ENCODE results near the gene IER2. TPM values are rescaled to one million over a fixed set of nuclear protein-coding genes. Genes with fewer than 3 reads are reported as not detected.
"Not testable (repeated sequence)": the region's sequence is repeated elsewhere in the genome, so short reads cannot be mapped to it uniquely, and the experiment has no call there.

IER2 gene
- total RNA-seq, 2 experiments from 2014 or later = 203 to 210 TPM

GRCh38 chr19:13187419-13187818 lies 37.2 kb downstream of the IER2 start:
- peak overlapping the region; percentile 74 for H3K27ac Mint-ChIP-seq
- no peaks in the 10 kb centered on the region for H3K27me3 Mint-ChIP-seq (ENCODE audit: low read depth)
- ChIA-PET POLR2A (interaction anchor here (1.7 kb wide), 1 partner anchor 35 kb away, joined by 5 read pairs; no protein-coding TSS in a partner anchor), CTCF (interaction anchor here (2.1 kb wide), 1 partner anchor 8 kb away, joined by 6 read pairs; no protein-coding TSS in a partner anchor)
- no peaks in the 10 kb centered on the region for H3K9me3 Mint-ChIP-seq (ENCODE audit: insufficient read depth)
- ATAC-seq (no peak), DNase-seq (no peak)
- no peaks in the 10 kb centered on the region for H3K36me3 Mint-ChIP-seq (ENCODE audit: low read depth)
- no peak overlapping the region for H3K4me3 Mint-ChIP-seq
- peaks cover 32% of the 10 kb centered on the region for H3K4me1 Mint-ChIP-seq (ENCODE audit: low read depth)

- Mint-ChIP-seq H3K9me3 (ENCODE audit: insufficient read depth) (no peaks in the 10 kb centered on the region), H3K27me3 (ENCODE audit: low read depth) (no peaks in the 10 kb centered on the region), H3K4me1 (ENCODE audit: low read depth) (peaks cover 43% of the 10 kb centered on the region), H3K27ac (no peak overlapping the region), H3K36me3 (ENCODE audit: low read depth) (no peaks in the 10 kb centered on the region), H3K4me3 (no peak overlapping the region)
- CTCF ChIA-PET = interaction anchor here (0.9 to 1.6 kb wide), 4 partner anchors 14 to 212 kb away, joined by 3 to 4 read pairs (median 3); no protein-coding TSS in a partner anchor
- no peak for ATAC-seq
- DNase-seq = no peak
- POLR2A ChIA-PET = interaction anchor here (0.7 to 1.2 kb wide), 2 partner anchors 34 to 37 kb away, joined by 3 to 7 read pairs; no protein-coding TSS in a partner anchor
These were observed 39.4 kb downstream of the IER2 start for GRCh38 chr19:13189600-13189999.

GRCh38 chr19:13190781-13191540 lies 40.8 kb downstream of the IER2 start:
- no peak for ATAC-seq
- H3K27me3 Mint-ChIP-seq (ENCODE audit: low read depth) = no peaks in the 10 kb centered on the region
- POLR2A ChIA-PET = interaction anchor here (1.2 kb wide), 1 partner anchor 38 kb away, joined by 7 read pairs; no protein-coding TSS in a partner anchor
- H3K9me3 Mint-ChIP-seq (ENCODE audit: insufficient read depth) = no peaks in the 10 kb centered on the region
- no peak overlapping the region for H3K4me3 Mint-ChIP-seq
- no peaks in the 10 kb centered on the region for H3K36me3 Mint-ChIP-seq (ENCODE audit: low read depth)
- CTCF ChIA-PET = interaction anchor here (0.9 to 1.6 kb wide), 4 partner anchors 9 to 213 kb away, joined by 3 to 4 read pairs (median 3); no protein-coding TSS in a partner anchor
- no peak overlapping the region for H3K27ac Mint-ChIP-seq
- H3K4me1 Mint-ChIP-seq (ENCODE audit: low read depth) = peaks cover 48% of the 10 kb centered on the region
- no peak for DNase-seq

- Mint-ChIP-seq H3K36me3 (ENCODE audit: low read depth) (no peaks in the 10 kb centered on the region), H3K9me3 (ENCODE audit: insufficient read depth) (no peaks in the 10 kb centered on the region), H3K4me3 (no peak overlapping the region), H3K27me3 (ENCODE audit: low read depth) (no peaks in the 10 kb centered on the region), H3K27ac (no peak overlapping the region), H3K4me1 (ENCODE audit: low read depth) (peaks cover 29% of the 10 kb centered on the region)
- ChIA-PET CTCF (interaction anchor here (0.5 to 3.8 kb wide), 26 partner anchors 7 to 89 kb away, joined by 3 to 38 read pairs (median 4); no protein-coding TSS in a partner anchor), POLR2A (interaction anchor here (1.0 to 1.4 kb wide), 4 partner anchors 18 to 43 kb away, joined by 4 to 6 read pairs (median 4); no protein-coding TSS in a partner anchor)
- ATAC-seq (peak; percentile 57), DNase-seq (peak; percentile 61)
These were observed 45.5 kb downstream of the IER2 start for GRCh38 chr19:13195678-13196077.

- Mint-ChIP-seq H3K4me3 (no peak overlapping the region), H3K27me3 (ENCODE audit: low read depth) (no peaks in the 10 kb centered on the region), H3K4me1 (ENCODE audit: low read depth) (peaks cover 17% of the 10 kb centered on the region), H3K36me3 (ENCODE audit: low read depth) (no peaks in the 10 kb centered on the region), H3K27ac (no peak overlapping the region), H3K9me3 (ENCODE audit: insufficient read depth) (no peaks in the 10 kb centered on the region)
- POLR2A ChIA-PET = interaction anchor here (0.7 kb wide), 1 partner anchor 13 kb away, joined by 3 read pairs; no protein-coding TSS in a partner anchor
- ATAC-seq (no peak), DNase-seq (no peak)
- CTCF ChIA-PET = no interaction called here
These were observed 48.4 kb downstream of the IER2 start for GRCh38 chr19:13198634-13199033.

- not testable (repeated sequence) for H3K27me3 Mint-ChIP-seq (ENCODE audit: low read depth); DNase-seq; H3K36me3 Mint-ChIP-seq (ENCODE audit: low read depth); H3K9me3 Mint-ChIP-seq (ENCODE audit: insufficient read depth); H3K4me3 Mint-ChIP-seq; ATAC-seq; H3K27ac Mint-ChIP-seq; H3K4me1 Mint-ChIP-seq (ENCODE audit: low read depth)
- ChIA-PET POLR2A (interaction anchor here (0.6 kb wide), 1 partner anchor 55 kb away, joined by 3 read pairs; no protein-coding TSS in a partner anchor), CTCF (interaction anchor here (1.6 kb wide), 1 partner anchor 7 kb away, joined by 3 read pairs; no protein-coding TSS in a partner anchor)
These were observed 51.9 kb downstream of the IER2 start for GRCh38 chr19:13202112-13202511.

Other genes with a start within 250 kb of the IER2 start
- 1 to 10 TPM; 3.4 to 3.9 TPM for gene SYCE2, start 231.1 kb upstream of the IER2 start, total RNA-seq
- 100 to 1,000 TPM in 1 of 2 experiments, 10 to 100 TPM in 1; 98.8 to 106 TPM for gene FARSA, start 216.7 kb upstream of the IER2 start, total RNA-seq
- 100 to 1,000 TPM; 875 to 886 TPM for gene CALR, start 211.8 kb upstream of the IER2 start, total RNA-seq
- gene RAD23A, start 204.5 kb upstream of the IER2 start, total RNA-seq = 100 to 1,000 TPM; 138 to 140 TPM
- 10 to 100 TPM; 23.4 to 25.4 TPM for gene GADD45GIP1, start 193.2 kb upstream of the IER2 start, total RNA-seq
- under 1 TPM; 0.21 to 0.34 TPM for gene DAND5, start 180.8 kb upstream of the IER2 start, total RNA-seq
- gene NFIX, start 154.9 kb upstream of the IER2 start, total RNA-seq = 1 to 10 TPM in 1 of 2 experiments, under 1 TPM in 1; 0.40 to 1.4 TPM
- gene LYL1, start 47.6 kb upstream of the IER2 start, total RNA-seq = 1 to 10 TPM; 3.3 to 3.8 TPM
- 10 to 100 TPM; 59.8 to 60.3 TPM for gene TRMT1, start 33.7 kb upstream of the IER2 start, total RNA-seq
- 10 to 100 TPM; 74.6 to 84.8 TPM for gene NACC1, start 32.1 kb upstream of the IER2 start, total RNA-seq
- gene STX10, start within 50 bp of the IER2 start, total RNA-seq = 10 to 100 TPM; 68.4 to 69.2 TPM

Data from activated CD8-positive, alpha-beta T cell treated with anti-CD3 and anti-CD28 coated beads, Interleukin-2, amount 10 ng/mL, durations not matched to agents 7 days and 5 days (primary cell).